SK-N-SH treated with all-trans-retinoic acid at 6 μM for 48 hours (cell line): ENCODE measurements around the gene TTLL10.

Experiments
- ARNTL ChIP-seq: fragments of 450-650 bp; formaldehyde crosslinking; IDR thresholded peaks from 2 replicates; pipeline ENCODE4 v1.5.0; 2020; ENCODE audit warnings: low read depth, mild to moderate bottlenecking, moderate library complexity, borderline replicate concordance
- CSDC2 ChIP-seq: fragments of 250-450 bp; sonication (Bioruptor Pico); IDR thresholded peaks from 2 replicates; pipeline ENCODE4 v1.5.0; 2020; ENCODE audit warnings: mild to moderate bottlenecking, moderate library complexity
- ISL1 ChIP-seq: fragments of 250-450 bp; sonication (Bioruptor Pico); IDR thresholded peaks from 2 replicates; pipeline ENCODE4 v2.1.2; 2022; ENCODE audit warnings: mild to moderate bottlenecking, moderate library complexity
- PATZ1 ChIP-seq: fragments of 250-450 bp; sonication (Bioruptor Pico); IDR thresholded peaks from 2 replicates; pipeline ENCODE4 v1.8.0; 2020; ENCODE audit warnings: mild to moderate bottlenecking, moderate library complexity, borderline replicate concordance
- RARB ChIP-seq: fragments of 250-450 bp; sonication (Bioruptor Pico); IDR thresholded peaks from 2 replicates; pipeline ENCODE4 v1.8.0; 2021; ENCODE audit warnings: mild to moderate bottlenecking, moderate library complexity
- SNAI2 ChIP-seq: fragments of 250-450 bp; sonication (Bioruptor Pico); IDR thresholded peaks from 2 replicates; pipeline ENCODE4 v1.5.0; 2020; ENCODE audit warnings: mild to moderate bottlenecking, moderate library complexity
- TOX ChIP-seq: fragments of 250-450 bp; sonication (Bioruptor Pico); IDR thresholded peaks from 2 replicates; pipeline ENCODE4 v1.8.0; 2021; ENCODE audit warnings: mild to moderate bottlenecking, moderate library complexity, borderline replicate concordance
- ZFP3 ChIP-seq: fragments of 250-450 bp; sonication (Bioruptor Pico); IDR thresholded peaks from 2 replicates; pipeline ENCODE4 v1.5.0; 2020; ENCODE audit warnings: mild to moderate bottlenecking, moderate library complexity
- ZFP30 ChIP-seq: fragments of 450-650 bp; formaldehyde crosslinking; IDR thresholded peaks from 2 replicates; pipeline ENCODE4 v1.5.0; 2022; ENCODE audit warnings: mild to moderate bottlenecking, moderate library complexity
- ZNF565 ChIP-seq: fragments of 450-650 bp; formaldehyde crosslinking; conservative IDR thresholded peaks from 2 replicates; pipeline ENCODE4 v1.5.0; 2020; ENCODE audit warnings: low read depth, mild to moderate bottlenecking, moderate library complexity
- ZNF8 ChIP-seq: fragments of 450-650 bp; formaldehyde crosslinking; IDR thresholded peaks from 2 replicates; pipeline ENCODE4 v1.5.0; 2020; ENCODE audit warnings: mild to moderate bottlenecking, moderate library complexity

- TF ChIP-seq ARNTL (CRISPR knock-in tag) (no peak), ZFP30 (CRISPR knock-in tag) (no peak), TOX (CRISPR knock-in tag) (no peak), ZNF565 (no peak), CSDC2 (CRISPR knock-in tag) (no peak), RARB (CRISPR knock-in tag) (no peak), ISL1 (CRISPR knock-in tag) (no peak), ZFP3 (CRISPR knock-in tag) (no peak), SNAI2 (CRISPR knock-in tag) (no peak), PATZ1 (CRISPR knock-in tag) (no peak), ZNF8 (CRISPR knock-in tag) (no peak)
Observed at GRCh38 chr1:1237874-1238701, 64.4 kb downstream of the TTLL10 start.
